ENCODE data around the gene MYCBPAP. TPM values are rescaled to one million over a fixed set of nuclear protein-coding genes. Genes with fewer than 3 reads are reported as not detected.

MYCBPAP gene
- total RNA-seq, 1 experiment from 2014 or later: 2.7 TPM

DNA sequence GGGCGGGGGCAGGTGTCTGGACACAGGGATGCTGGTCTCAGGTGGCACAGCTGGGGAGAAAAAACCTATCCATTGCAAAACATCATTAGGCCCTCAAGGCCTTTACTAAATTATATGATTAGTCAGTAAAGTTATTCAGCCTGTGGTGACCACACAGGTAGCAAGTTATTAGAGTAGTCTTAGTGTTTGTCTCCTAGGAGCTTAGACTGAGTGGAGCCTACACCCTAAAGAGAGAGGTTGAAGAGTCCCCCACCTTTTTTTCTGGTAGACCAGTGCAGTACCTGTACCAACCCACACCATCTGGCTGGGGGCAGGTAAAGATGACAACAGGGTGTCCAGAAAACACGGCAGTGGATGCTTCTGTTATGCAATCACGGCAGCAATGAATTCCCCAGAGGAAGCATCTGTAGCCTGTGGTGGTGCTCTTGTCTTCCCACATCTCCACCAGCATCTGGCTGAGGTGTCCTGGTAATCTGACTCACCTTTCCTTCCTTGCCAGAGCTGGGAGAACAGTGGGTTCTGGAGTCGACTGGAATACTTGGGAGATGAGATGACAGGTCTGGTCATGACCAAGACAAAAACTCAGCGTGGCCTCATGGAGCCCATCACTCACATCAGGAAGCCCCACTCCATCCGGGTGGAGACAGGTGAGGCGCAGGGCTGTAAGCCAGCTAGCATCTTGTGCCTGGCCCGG is 11.0 kb downstream of the MYCBPAP start:
- CTCF ChIA-PET: interaction anchor here (0.9 kb wide), 1 partner anchor 18 kb away, joined by 3 read pairs; no protein-coding TSS in a partner anchor
- POLR2A ChIA-PET: no interaction called here

DNA sequence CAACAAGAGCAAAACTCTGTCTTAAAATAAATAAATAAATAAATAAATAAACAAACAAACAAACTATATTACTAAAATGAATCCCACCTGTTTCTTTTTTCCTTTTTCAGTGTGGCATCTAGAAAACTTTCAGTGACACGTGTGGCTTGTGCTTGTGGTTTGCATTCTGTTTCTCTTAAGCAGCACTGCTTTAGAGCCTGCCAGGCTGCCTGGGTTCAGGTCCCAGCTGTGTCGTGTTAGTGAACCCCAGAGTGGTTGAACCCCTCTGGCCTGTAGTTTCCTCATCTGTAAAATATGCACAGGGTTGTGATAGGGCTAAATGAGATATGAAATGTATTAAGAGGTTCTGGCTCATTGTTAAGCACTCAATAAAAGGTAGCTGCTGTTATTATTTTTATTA is 12.2 kb downstream of the MYCBPAP start:
- no peaks in the 10 kb centered on the region for H3K9me3 Mint-ChIP-seq (ENCODE audit: unreplicated experiment)
- H3K4me3 Mint-ChIP-seq (ENCODE audit: unreplicated experiment): no peak overlapping the region
- Histone ChIP-seq H3K9me3 (no peaks in the 10 kb centered on the region), H3K4me1 (peaks cover 26% of the 10 kb centered on the region), H3K27me3 (replicated peaks; ENCODE audit: control insufficient read depth, insufficient read depth, low read length) (no peaks in the 10 kb centered on the region), H3K36me3 (ENCODE audit: control insufficient read depth, insufficient read depth, low read length) (no peaks in the 10 kb centered on the region), H3K4me3 (ENCODE audit: low read depth, low read length) (no peak overlapping the region)
- H3K36me3 Mint-ChIP-seq (ENCODE audit: insufficient read depth, unreplicated experiment): no peaks in the 10 kb centered on the region
- no peak overlapping the region for H3K27ac Mint-ChIP-seq (ENCODE audit: unreplicated experiment)
- CTCF ChIA-PET: interaction anchor here (0.5 to 1.5 kb wide), 6 partner anchors 20 to 271 kb away, joined by 3 to 4 read pairs (median 3); no protein-coding TSS in a partner anchor
- no peak for DNase-seq
- POLR2A ChIA-PET: no interaction called here
- no TSS peak for BruUV-seq (replicated peaks)
- no peaks in the 10 kb centered on the region for H3K27me3 Mint-ChIP-seq (ENCODE audit: insufficient read depth, unreplicated experiment)
- peaks cover 32% of the 10 kb centered on the region for H3K4me1 Mint-ChIP-seq (ENCODE audit: low read depth, unreplicated experiment)
- no peak for TF ChIP-seq CTCF (IDR thresholded peaks at IDR 0.05; ENCODE audit: insufficient read depth in 1 of 2, low read depth in 1 of 2, low read length in 1 of 2, severe bottlenecking in 1 of 2, unreplicated experiment in 1 of 2)
- intact Hi-C loops (cut with micrococcal nuclease; ENCODE audit: unreplicated experiment): no loop called here

More for the DNA sequence above, 11.0 kb downstream of the MYCBPAP start:
- peak in 1 of 2 experiments; percentile 44 for DNase-seq
- no peaks in the 10 kb centered on the region for H3K27me3 ChIP-seq (replicated peaks; ENCODE audit: control insufficient read depth, insufficient read depth, low read length)
- TF ChIP-seq CTCF (IDR thresholded peaks at IDR 0.05; ENCODE audit: insufficient read depth in 1 of 2, low read depth in 1 of 2, low read length in 1 of 2, severe bottlenecking in 1 of 2, unreplicated experiment in 1 of 2): no peak
- H3K4me1 ChIP-seq: peaks cover 24% of the 10 kb centered on the region
- no peak overlapping the region for H3K4me3 Mint-ChIP-seq (ENCODE audit: unreplicated experiment)
- H3K27me3 Mint-ChIP-seq (ENCODE audit: insufficient read depth, unreplicated experiment): no peaks in the 10 kb centered on the region
- no peaks in the 10 kb centered on the region for H3K36me3 Mint-ChIP-seq (ENCODE audit: insufficient read depth, unreplicated experiment)
- intact Hi-C loops (cut with micrococcal nuclease; ENCODE audit: unreplicated experiment): no loop called here
- H3K4me1 Mint-ChIP-seq (ENCODE audit: low read depth, unreplicated experiment): peaks cover 39% of the 10 kb centered on the region
- no peaks in the 10 kb centered on the region for H3K9me3 Mint-ChIP-seq (ENCODE audit: unreplicated experiment)
- no peak overlapping the region for H3K27ac Mint-ChIP-seq (ENCODE audit: unreplicated experiment)
- H3K4me3 ChIP-seq (ENCODE audit: low read depth, low read length): no peak overlapping the region
- no TSS peak for BruUV-seq (replicated peaks)
- no peaks in the 10 kb centered on the region for H3K9me3 ChIP-seq
- no peaks in the 10 kb centered on the region for H3K36me3 ChIP-seq (ENCODE audit: control insufficient read depth, insufficient read depth, low read length)

DNA sequence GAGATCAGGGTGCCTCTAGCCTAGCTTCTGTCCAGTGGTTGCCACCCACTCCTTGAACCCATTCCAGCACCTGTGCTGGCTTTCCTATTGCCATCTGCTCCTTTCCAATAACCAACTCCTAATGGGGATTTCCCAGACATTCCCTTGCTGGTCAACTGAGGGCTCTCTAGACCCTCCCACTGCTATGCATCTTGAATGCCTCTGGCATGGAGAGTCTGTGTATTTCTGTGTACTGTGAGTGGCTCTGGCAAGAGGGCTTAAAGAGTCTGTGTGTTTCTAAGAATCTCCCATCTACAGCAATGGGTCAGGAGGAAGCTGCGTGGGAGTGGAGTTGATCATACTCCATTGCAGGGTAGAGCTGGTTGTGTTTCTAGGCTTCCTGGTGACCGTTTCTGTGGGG is 13.3 kb downstream of the MYCBPAP start:
- no peaks in the 10 kb centered on the region for H3K36me3 Mint-ChIP-seq (ENCODE audit: insufficient read depth, unreplicated experiment)
- Histone ChIP-seq H3K4me1 (peaks cover 26% of the 10 kb centered on the region), H3K9me3 (no peaks in the 10 kb centered on the region), H3K4me3 (ENCODE audit: low read depth, low read length) (no peak overlapping the region), H3K27me3 (replicated peaks; ENCODE audit: control insufficient read depth, insufficient read depth, low read length) (no peaks in the 10 kb centered on the region), H3K36me3 (ENCODE audit: control insufficient read depth, insufficient read depth, low read length) (no peaks in the 10 kb centered on the region)
- TF ChIP-seq CTCF (IDR thresholded peaks at IDR 0.05; ENCODE audit: insufficient read depth in 1 of 2, low read depth in 1 of 2, low read length in 1 of 2, severe bottlenecking in 1 of 2, unreplicated experiment in 1 of 2): no peak
- H3K27ac Mint-ChIP-seq (ENCODE audit: unreplicated experiment): no peak overlapping the region
- no TSS peak for BruUV-seq (replicated peaks)
- POLR2A ChIA-PET: interaction anchor here (0.6 kb wide), 1 partner anchor 159 kb away, joined by 3 read pairs; no protein-coding TSS in a partner anchor
- DNase-seq: no peak
- CTCF ChIA-PET: interaction anchor here (0.6 to 1.4 kb wide), 5 partner anchors 9 to 105 kb away, joined by 3 to 4 read pairs (median 3); no protein-coding TSS in a partner anchor
- no peaks in the 10 kb centered on the region for H3K9me3 Mint-ChIP-seq (ENCODE audit: unreplicated experiment)
- no peak overlapping the region for H3K4me3 Mint-ChIP-seq (ENCODE audit: unreplicated experiment)
- peaks cover 32% of the 10 kb centered on the region for H3K4me1 Mint-ChIP-seq (ENCODE audit: low read depth, unreplicated experiment)
- no peaks in the 10 kb centered on the region for H3K27me3 Mint-ChIP-seq (ENCODE audit: insufficient read depth, unreplicated experiment)
- intact Hi-C loops (cut with micrococcal nuclease; ENCODE audit: unreplicated experiment): no loop called here
